GM23338 (cell line): Measurements from ENCODE around the gene TRIM63. TPM values are rescaled to one million over a fixed set of nuclear protein-coding genes. Genes with fewer than 3 reads are reported as not detected.

Experiments
- ATAC-seq: fragments of 200-7000 bp; cut with Tn5 transposase; 3 replicates; pipeline ENCODE4 v1.9.1; 2020
- DNase-seq: peaks from one replicate; pipeline ENCODE4 v3.0.0-alpha.2; 2015; ENCODE audit warnings: low spot score
- H2AFZ ChIP-seq: fragments of 200-600 bp; sonication (generic); 2 replicates; pipeline ENCODE4 v1.8.0; 2016; ENCODE audit warnings: antibody characterized with exemption, mild to moderate bottlenecking, moderate library complexity
- H3F3A ChIP-seq: fragments of 200-600 bp; sonication (generic); replicated peaks from 2 replicates; pipeline ENCODE4 v1.8.0; 2017; ENCODE audit warnings: antibody characterized with exemption, mixed run types, low read depth
- H3K27ac ChIP-seq: fragments of 200-600 bp; sonication (generic); 2 replicates; pipeline ENCODE4 v1.6.1; 2016; ENCODE audit warnings: low read depth
- H3K27me3 ChIP-seq: fragments of 200-600 bp; sonication (generic); 2 replicates; pipeline ENCODE4 v1.8.0; 2016; ENCODE audit warnings: mild to moderate bottlenecking, mixed run types, moderate library complexity; ENCODE audit not compliant: insufficient read depth
- H3K36me3 ChIP-seq: fragments of 200-600 bp; sonication (generic); 2 replicates; pipeline ENCODE4 v1.8.0; 2016; ENCODE audit warnings: mild to moderate bottlenecking; ENCODE audit not compliant: insufficient read depth
- H3K4me1 ChIP-seq: fragments of 200-600 bp; sonication (generic); 2 replicates; pipeline ENCODE4 v1.8.0; 2016; ENCODE audit warnings: mild to moderate bottlenecking, moderate library complexity; ENCODE audit not compliant: insufficient read depth
- H3K4me2 ChIP-seq: fragments of 200-600 bp; sonication (generic); 2 replicates; pipeline ENCODE4 v1.7.1; 2017; ENCODE audit warnings: mixed run types
- H3K4me3 ChIP-seq: fragments of 200-600 bp; sonication (generic); 2 replicates; pipeline ENCODE4 v1.6.1; 2016; ENCODE audit warnings: mixed run types
- H3K79me2 ChIP-seq: fragments of 200-600 bp; sonication (generic); replicated peaks from 2 replicates; pipeline ENCODE4 v1.8.0; 2017; ENCODE audit warnings: mild to moderate bottlenecking; ENCODE audit not compliant: insufficient read depth
- H3K9me2 ChIP-seq: fragments of 200-600 bp; sonication (generic); 2 replicates; pipeline ENCODE4 v1.8.0; 2017; ENCODE audit not compliant: insufficient read depth
- H4K20me1 ChIP-seq: fragments of 200-600 bp; sonication (generic); replicated peaks from 2 replicates; pipeline ENCODE4 v1.8.0; 2017; ENCODE audit warnings: mild to moderate bottlenecking; ENCODE audit not compliant: insufficient read depth
- H3K27ac Mint-ChIP-seq: 2 replicates; pipeline ENCODE4 v1.8.0; 2020; ENCODE audit warnings: inconsistent platforms, mild to moderate bottlenecking, moderate library complexity, mixed read lengths
- H3K27me3 Mint-ChIP-seq: 3 replicates; pipeline ENCODE4 v1.8.0; 2022; ENCODE audit warnings: low read depth, mild to moderate bottlenecking, moderate library complexity, mixed read lengths, inconsistent platforms; ENCODE audit not compliant: insufficient read depth, poor library complexity
- H3K36me3 Mint-ChIP-seq: 3 replicates; pipeline ENCODE4 v1.8.0; 2021; ENCODE audit warnings: low read depth, mild to moderate bottlenecking, inconsistent platforms, moderate library complexity, mixed read lengths
- H3K4me1 Mint-ChIP-seq: 3 replicates; pipeline ENCODE4 v1.8.0; 2020; ENCODE audit warnings: mild to moderate bottlenecking, inconsistent platforms, mixed read lengths
- H3K4me3 Mint-ChIP-seq: 3 replicates; pipeline ENCODE4 v1.8.0; 2021; ENCODE audit warnings: moderate library complexity, mild to moderate bottlenecking, inconsistent platforms, mixed read lengths
- H3K9me3 Mint-ChIP-seq: 3 replicates; pipeline ENCODE4 v1.8.0; 2020; ENCODE audit warnings: moderate library complexity, mild to moderate bottlenecking, inconsistent platforms, mixed read lengths
- CREB1 ChIP-seq: fragments of 250-450 bp; sonication (Bioruptor Pico); IDR thresholded peaks from 2 replicates; pipeline ENCODE4 v1.5.0; 2020; ENCODE audit warnings: low read depth, mild to moderate bottlenecking, moderate library complexity
- CTCF ChIP-seq, 2 experiments: fragments of 200-600 bp in 1 of 2; sonication (generic) in 1 of 2; conservative IDR thresholded peaks; 2 replicates each; pipeline versions ENCODE4 v1.5.1 to v1.6.1; 2016 to 2017; ENCODE audit warnings: antibody characterized with exemption in 2 of 2, low read depth in 2 of 2, mild to moderate bottlenecking in 2 of 2, moderate library complexity in 1 of 2
- ETS1 ChIP-seq: IDR thresholded peaks from 2 replicates; pipeline ENCODE4 v1.6.1; 2016; ENCODE audit warnings: antibody characterized with exemption
- EZH2 ChIP-seq: fragments of 200-600 bp; sonication (generic); IDR thresholded peaks from one replicate; pipeline ENCODE4 v1.8.0; 2017; ENCODE audit warnings: antibody characterized with exemption, mild to moderate bottlenecking, low read depth; ENCODE audit not compliant: unreplicated experiment
- EZH2phosphoT487 ChIP-seq: fragments of 200-600 bp; sonication (generic); IDR thresholded peaks from one replicate; pipeline ENCODE4 v1.8.1; 2018; ENCODE audit warnings: antibody characterized with exemption; ENCODE audit not compliant: unreplicated experiment
- JUNB ChIP-seq: IDR thresholded peaks from one replicate; pipeline ENCODE4 v1.6.1; 2016; ENCODE audit warnings: antibody characterized with exemption; ENCODE audit not compliant: unreplicated experiment
- NANOG ChIP-seq: IDR thresholded peaks from 2 replicates; pipeline ENCODE4 v1.6.1; 2016; ENCODE audit warnings: antibody characterized with exemption, borderline replicate concordance
- POLR2AphosphoS5 ChIP-seq: IDR thresholded peaks from 2 replicates; pipeline ENCODE4 v1.6.1; 2016; ENCODE audit warnings: antibody characterized with exemption, low read depth
- REST ChIP-seq: IDR thresholded peaks from one replicate; pipeline ENCODE4 v1.6.1; 2018; ENCODE audit warnings: antibody characterized with exemption; ENCODE audit not compliant: unreplicated experiment
- STAT1 ChIP-seq: IDR thresholded peaks from one replicate; pipeline ENCODE4 v1.6.1; 2016; ENCODE audit warnings: antibody characterized with exemption; ENCODE audit not compliant: unreplicated experiment
- ZNF114 ChIP-seq: fragments of 250-450 bp; sonication (Bioruptor Pico); IDR thresholded peaks from 2 replicates; pipeline ENCODE4 v1.5.0; 2020; ENCODE audit warnings: mild to moderate bottlenecking, moderate library complexity
- ZNF331 ChIP-seq: fragments of 250-450 bp; sonication (Bioruptor Pico); IDR thresholded peaks from 2 replicates; pipeline ENCODE4 v1.5.0; 2020; ENCODE audit warnings: low read depth, mild to moderate bottlenecking, moderate library complexity
- ZNF462 ChIP-seq: fragments of 250-450 bp; sonication (Bioruptor Pico); IDR thresholded peaks from 2 replicates; pipeline ENCODE4 v1.5.0; 2020; ENCODE audit warnings: mild to moderate bottlenecking, moderate library complexity
- polyA plus RNA-seq: library from polyadenylated mRNA; unstranded; fragments of >200 nt; fragmentation: Nextera tagmentation; extraction: Ambion mirVana; gene quantifications from 2 replicates; pipeline ENCODE4 v1.2.1, GENCODE V29; 2016
- total RNA-seq: library from RNA; depleted of rRNA; stranded (reverse); fragments of >200 nt; shearing (Covaris generic); gene quantifications from 2 replicates; pipeline ENCODE4 v1.2.3, GENCODE V29; 2014

TRIM63 gene
- total and polyA plus RNA-seq, 2 experiments from 2014 or later: 0.17 TPM; not detected in 1

- no peaks in the 10 kb centered on the region for H3K36me3 ChIP-seq
- no peak overlapping the region for H3K4me3 ChIP-seq
- H4K20me1 ChIP-seq: no peaks in the 10 kb centered on the region
- no peaks in the 10 kb centered on the region for H3K27me3 ChIP-seq
- Mint-ChIP-seq H3K27me3 (no peaks in the 10 kb centered on the region), H3K27ac (no peak overlapping the region), H3K36me3 (no peaks in the 10 kb centered on the region), H3K4me3 (no peak overlapping the region), H3K9me3 (no peaks in the 10 kb centered on the region), H3K4me1 (peaks cover 14% of the 10 kb centered on the region)
- no peak overlapping the region for H3K27ac ChIP-seq
- H3K79me2 ChIP-seq: no peaks in the 10 kb centered on the region
- no peak overlapping the region for H2AFZ ChIP-seq
- no peaks in the 10 kb centered on the region for H3F3A ChIP-seq
- TF ChIP-seq CREB1 (CRISPR knock-in tag) (no peak), EZH2phosphoT487 (no peak), ZNF331 (CRISPR knock-in tag) (no peak), CTCF (conservative IDR thresholded peaks at IDR 0.05; ENCODE audit: low read depth in 2 of 2) (no peak), REST (no peak), ZNF114 (CRISPR knock-in tag) (no peak), POLR2AphosphoS5 (no peak), ZNF462 (CRISPR knock-in tag) (no peak), EZH2 (no peak), NANOG (no peak), ETS1 (no peak), JUNB (no peak), STAT1 (no peak)
- no peaks in the 10 kb centered on the region for H3K9me2 ChIP-seq
- H3K4me1 ChIP-seq: peaks cover 14% of the 10 kb centered on the region
- no peak overlapping the region for H3K4me2 ChIP-seq
- ATAC-seq (no peak), DNase-seq (no peak)
Observed at GRCh38 chr1:26077524-26077923, 10.1 kb upstream of the TRIM63 start.
